HG03139 (cell line): ENCODE results near the gene WBP2.
"Not testable (repeated sequence)": the region's sequence is repeated elsewhere in the genome, so short reads cannot be mapped to it uniquely, and the experiment has no call there.

ENCODE experiments used
- ATAC-seq: cut with Tn5 transposase; IDR thresholded peaks from one replicate; pipeline ENCODE4 v1.9.1; 2021; ENCODE audit not compliant: unreplicated experiment

WBP2 gene

DNA sequence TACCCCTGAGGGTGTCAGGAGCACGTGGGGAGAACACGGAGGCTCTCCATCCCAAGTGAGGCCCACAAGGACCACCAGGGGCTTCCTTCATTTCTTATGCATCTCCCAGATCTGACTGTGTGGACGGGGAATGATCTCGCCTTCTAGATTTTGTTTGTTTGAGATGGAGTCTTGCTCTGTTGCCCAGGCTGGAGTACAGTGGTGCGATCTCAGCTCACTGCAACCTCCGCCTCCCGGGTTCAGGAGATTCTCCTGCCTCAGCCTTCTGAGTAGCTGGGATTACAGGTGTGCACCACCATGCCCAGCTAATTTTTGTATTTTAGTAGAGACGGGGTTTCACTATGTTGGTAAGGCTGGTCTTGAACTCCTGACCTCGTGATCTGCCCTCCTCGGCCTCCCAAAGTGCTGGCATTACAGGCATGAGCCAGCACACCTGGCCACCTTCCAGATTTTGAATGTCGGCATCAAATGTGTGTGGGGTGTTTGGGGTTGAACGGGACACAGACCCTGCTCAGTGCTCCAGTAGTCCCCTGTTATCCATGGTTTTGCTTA is 13.7 kb upstream of the WBP2 start:
- ATAC-seq = not testable (repeated sequence)

DNA sequence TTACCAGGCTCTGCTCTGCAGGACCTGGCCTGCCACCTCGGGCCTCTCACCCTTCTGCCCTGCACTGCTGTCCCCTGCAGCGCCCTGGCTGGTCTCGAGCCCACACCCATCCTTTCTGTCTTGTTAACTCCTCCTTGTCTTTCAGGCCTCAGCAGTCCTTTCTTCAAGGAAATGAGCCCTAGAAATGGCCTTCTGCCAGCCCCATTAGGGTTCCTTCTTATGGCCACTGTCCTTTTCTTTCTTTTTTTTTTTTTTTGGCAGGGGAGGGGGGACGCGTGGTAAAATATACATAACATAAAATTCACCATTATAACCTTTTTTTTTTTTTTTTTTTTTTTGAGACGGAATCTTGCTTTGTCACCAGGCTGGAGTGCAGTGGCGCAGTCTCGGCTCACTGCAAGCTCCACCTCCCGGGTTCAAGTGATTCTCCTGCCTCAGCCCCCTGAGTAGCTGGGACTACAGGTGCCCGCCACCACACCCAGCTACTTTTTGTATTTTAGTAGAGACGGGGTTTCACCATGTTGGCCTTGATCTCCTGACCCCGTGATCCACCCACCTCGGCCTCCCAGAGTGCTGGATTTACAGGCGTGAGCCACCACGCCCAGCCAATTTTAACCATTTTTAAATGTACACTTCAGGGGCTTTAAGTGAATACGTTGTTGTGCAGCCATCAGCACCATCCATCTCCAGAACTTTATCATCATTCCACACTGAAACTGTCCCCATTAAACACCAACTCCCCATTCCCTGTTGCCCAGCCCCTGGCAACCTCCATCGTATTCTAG is 10.5 kb upstream of the WBP2 start:
- not testable (repeated sequence) for ATAC-seq

DNA sequence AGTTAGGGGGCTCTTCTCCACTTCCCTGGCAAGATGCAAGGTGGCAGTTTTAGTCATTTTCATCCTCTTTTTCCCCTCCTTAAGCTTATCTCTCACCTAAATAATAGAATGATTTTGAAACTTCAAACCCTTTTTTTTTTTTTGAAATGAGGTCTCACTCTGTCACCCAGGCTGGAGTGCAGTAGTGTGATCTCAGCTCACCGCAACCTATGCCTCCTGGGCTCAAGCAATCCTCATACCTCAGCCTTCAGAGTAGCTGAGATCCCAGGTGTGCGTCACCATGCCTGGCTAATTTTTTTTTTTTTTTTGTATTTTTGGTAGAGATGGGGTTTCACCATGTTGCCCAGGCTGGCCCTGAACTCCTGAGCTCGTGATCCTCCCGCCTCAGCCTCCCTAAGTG is 9.8 kb upstream of the WBP2 start:
- ATAC-seq = not testable (repeated sequence)

DNA sequence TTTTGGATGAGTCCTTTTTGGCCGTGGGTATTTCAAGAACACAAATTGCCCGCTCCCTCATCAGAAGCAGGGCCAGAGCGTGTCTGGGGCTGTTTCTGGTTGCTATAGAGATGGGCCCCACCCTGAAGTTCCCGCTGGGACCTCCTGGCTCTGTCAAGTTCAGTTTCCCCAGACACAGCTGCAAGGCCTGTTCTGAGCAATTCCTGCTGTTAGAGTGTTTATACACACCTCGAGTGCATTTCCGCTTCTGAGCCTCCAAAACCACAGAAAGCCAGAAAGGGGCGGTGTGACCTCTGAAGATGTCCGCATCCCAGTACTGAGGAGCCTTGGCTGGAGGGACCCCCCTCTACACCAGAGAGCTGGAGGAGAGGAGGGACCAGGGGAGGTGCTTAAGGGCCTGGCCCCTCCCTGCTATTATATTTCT is 9.3 kb upstream of the WBP2 start:
- ATAC-seq = peak; percentile 80

DNA sequence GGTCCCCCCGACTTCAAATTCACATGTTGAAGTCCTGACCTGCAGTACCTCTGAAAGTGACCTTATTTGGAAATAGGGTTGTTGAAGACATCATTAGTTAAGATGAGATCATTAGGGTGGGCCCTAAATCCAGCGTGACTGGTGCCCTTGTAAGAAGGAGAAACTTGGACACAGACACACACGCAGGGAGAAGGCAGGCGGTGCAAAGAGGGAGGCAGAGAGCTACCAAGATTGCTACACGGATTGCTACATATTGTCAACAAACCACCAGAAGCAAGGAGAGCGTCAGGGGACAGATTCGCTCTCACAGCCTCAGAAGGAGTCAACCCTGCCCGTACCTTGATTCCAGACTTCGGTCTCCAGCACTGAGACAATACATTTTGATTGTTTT is 6.8 kb upstream of the WBP2 start:
- no peak for ATAC-seq

DNA sequence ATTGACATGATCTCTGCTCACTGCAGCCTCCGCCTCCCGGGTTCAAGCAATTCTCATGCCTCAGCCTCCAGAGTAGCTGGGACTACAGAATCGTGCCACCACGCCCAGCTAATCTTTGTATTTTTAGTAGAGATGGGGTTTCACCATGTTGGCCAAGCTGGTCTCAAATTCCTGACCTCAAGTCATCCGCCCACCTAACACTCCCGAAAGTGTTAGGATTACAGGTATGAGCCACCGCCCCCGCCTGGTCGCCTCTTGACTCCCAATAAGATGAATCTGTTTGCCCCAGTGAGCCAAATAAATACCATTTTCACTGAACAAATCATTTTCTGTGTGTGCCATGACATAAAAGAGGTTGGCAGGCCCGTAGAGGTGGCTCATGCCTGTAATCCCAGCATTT is 4.2 kb upstream of the WBP2 start:
- ATAC-seq = not testable (repeated sequence)

DNA sequence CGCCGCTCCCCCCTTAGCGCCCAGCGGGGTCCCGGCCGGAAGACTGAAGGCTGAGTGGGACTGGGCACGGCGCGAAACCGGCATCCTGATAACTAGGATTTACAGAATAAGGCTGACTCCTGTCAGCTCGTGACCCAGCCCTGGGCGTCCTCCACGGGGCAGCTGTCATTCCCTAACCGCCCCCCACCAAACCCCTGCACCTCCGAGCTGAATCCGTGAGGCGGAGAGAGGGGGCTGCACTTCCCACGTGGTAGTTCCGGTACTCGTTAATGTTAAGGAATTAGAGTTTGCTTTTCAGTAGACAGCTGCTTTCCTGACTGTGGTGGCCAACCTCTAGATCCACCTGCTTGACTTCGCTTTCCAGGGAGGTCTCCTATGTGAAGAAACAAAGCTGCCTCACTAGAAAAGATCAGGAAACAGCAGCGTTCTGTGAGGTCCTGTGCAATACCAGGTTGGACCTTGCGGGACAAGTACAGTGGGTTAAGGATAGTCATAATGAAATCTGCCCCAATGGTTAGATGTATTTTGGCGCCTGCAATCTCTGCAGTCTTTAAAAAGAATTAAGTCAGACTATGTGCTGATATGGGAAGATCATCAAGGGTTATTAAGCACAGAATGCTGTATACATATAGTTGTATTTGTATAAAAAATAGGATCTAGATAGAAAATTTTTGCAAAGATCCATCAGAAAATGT is 1.1 kb upstream of the WBP2 start:
- peak; percentile 30 for ATAC-seq

DNA sequence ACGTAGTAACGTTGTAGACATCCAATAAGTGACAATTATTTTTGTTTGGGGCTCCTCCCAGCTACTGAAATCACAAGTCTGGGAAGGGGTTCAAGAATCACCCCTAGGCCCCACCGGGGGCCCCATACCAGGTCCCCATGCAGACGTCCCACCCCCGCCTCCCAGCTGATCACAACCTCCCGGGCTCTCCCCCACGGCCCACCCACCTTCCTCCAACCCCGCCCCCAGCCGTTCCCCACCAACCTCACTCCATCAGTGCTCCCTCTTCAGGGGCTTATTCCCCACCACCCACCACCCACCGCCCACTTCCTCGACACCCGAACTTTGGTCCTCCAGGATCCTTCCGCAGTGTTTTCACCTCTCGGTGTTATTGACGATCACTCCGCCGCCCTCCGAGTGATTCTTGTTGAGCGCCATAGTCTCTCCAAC is 240 bp downstream of the WBP2 start:
- no peak for ATAC-seq

DNA sequence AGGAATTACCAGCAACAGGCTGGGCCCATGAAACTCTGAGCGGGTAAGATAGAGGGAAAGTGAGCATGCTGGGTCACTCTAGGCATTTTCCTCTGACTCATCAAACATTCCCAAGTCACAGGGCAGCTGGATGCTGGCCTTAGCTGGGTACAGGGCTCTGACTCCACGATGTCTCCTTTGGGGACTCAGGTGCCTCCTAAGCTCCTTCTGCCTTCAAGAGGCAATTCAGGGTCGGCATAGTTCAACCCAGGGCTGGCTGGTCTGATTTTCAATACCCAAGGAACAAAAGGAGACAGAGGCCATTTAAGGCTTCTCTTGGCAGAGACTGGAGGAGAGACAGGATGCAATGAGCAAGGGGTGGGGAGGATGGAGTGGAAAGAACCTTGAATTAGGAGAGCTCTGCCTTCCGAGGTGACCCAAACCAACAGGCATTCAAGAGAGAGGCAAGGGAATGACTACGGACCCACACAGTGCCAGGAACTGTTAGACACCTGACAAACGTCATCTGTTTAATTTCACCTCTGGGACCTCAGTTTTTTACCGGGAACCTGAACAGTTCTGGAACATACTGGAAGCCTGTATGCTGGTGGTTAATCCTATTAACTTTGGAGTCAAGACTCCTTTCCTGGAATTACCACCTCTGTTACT is 910 bp downstream of the WBP2 start:
- no peak for ATAC-seq

DNA sequence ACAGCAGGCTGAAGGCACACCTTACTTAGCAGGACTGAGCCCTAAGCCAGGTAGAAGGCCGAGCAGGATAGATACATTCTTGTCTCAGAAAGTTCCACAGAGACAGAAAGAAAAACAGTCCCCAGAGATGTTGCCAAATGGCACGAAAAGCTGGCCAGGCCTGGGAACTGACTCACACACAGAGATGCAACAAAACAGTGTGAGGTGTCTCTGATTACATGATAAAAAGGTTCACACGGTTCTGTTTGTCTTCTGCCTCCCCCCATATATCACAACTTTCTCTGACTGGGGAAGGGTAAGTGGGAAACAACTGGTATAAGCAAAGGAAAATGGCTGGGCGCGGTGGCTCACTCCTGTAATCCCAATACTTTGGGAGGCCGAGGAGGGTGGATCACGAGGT is 1.7 kb downstream of the WBP2 start:
- no peak for ATAC-seq

DNA sequence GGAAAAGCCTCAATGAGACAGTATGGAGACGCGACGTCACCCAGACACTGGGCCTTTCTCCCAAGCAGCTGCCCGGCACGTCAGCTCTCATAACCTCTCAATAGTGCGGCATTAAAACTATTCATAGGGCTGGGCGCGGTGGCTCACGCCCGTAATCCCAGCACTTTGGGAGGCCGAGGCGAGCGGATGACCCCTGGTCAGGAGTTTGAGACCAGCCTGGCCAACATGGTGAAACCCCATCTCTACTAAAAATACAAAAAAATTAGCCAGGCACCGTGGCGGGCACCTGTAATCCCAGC is 3.5 kb downstream of the WBP2 start:
- ATAC-seq = not testable (repeated sequence)

DNA sequence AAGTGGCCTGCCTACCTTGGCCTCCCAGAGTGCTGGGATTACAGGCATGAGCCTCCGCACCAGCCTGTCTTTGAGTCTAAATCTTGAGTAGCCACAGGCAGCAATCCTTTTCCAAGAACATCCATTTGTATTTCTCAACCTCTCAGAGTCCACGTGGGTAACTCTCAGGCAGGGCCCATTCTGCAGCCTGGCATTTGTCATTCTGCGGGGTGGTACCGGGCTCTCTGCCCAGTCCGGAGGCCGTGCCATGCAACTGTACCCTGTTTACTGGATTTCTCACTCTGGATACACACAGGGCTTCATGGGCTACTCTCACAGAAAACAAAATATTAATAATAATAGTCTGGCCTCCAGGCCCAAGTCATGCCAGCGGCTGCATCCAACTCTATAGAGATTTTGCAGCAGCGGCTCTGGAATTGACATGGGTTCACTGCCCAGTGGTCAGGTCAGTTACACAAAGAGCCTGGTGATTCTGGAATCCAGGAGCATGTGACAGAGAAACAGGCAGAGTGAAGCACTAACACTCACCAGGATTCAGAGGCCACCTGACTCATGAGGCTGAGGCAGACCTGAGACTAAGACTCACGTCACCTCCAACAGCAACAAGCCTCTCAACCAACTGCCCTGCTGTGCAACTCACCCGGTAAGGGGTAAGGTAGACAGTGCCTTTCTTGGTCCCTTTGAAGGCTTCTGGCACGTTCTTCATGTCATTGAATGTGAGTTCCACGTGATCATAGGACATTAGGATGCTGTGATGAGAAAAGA is 4.0 kb downstream of the WBP2 start:
- no peak for ATAC-seq

DNA sequence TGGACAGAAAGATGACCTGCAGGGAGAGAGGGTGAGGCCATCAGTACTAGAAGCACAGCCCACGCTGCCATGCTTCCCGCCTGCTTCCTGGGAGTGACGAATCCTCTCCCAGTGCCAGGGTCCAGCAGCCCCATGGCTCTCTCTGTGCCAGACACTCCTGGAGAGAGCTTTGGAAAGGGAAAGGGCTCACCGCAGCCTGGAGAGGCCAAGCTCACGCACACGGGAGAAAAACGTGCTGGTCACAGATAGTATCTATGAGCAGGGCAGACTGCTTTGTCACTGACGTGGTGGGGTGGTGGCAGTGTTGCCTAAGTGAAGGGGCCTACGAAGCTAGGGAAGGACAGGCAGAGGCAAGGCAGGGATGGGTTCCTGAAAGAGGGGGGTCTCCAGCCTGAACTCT is 5.4 kb downstream of the WBP2 start:
- no peak for ATAC-seq

DNA sequence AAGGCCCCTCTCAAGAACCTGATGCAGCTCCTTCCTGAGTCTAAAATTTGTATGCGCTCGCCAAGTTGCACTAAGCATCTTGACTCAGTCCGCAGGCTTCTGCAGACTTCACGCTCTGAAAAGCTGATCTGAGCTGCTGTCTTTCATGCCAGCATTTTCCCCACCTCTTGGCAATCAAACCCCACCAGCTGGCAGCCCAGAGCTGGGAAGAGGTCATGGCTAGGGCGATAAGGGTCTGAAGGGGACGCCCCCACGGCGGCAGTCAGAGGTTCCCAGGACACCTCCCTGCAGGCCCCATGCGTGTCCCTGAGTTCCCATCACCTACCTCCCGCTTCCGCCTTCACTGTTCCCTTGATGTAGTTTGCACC is 5.9 kb downstream of the WBP2 start:
- ATAC-seq = no peak

DNA sequence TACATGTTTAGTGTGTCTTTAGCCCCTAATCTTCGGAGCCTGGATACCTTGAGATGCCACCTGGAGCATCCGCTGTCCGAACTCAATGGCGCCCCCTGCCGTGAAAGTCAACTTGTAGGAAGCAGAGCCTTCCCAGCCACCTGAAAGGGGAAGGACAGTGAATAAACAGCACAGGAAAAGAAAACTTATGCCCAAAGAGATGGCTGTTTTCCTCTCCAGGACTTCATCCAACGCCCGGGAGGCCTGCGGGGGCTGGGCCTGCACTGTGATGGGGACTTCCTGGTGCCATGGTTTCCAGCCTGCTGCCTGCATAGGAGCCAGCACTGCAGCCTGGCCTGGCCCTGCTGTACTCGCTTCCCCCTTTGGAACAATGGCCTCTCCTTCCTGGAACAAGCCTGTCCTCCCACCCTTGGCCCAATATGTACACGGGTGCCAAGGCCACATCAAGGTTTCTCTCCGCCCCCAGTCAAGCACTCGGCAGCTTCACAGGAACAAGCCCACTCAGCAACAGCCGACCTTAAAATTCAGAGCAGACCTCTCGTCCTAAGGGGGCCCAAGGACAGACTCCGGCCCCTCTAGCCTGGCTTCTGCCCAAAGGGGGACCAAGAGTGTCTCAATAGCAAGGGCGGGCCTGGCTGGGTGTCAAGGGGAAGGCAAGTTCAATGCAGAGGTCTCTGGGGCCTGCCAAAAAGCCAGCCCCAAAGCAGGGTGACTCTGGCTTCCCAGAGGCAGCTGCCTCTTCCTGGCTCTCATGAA is 6.4 kb downstream of the WBP2 start:
- no peak for ATAC-seq

DNA sequence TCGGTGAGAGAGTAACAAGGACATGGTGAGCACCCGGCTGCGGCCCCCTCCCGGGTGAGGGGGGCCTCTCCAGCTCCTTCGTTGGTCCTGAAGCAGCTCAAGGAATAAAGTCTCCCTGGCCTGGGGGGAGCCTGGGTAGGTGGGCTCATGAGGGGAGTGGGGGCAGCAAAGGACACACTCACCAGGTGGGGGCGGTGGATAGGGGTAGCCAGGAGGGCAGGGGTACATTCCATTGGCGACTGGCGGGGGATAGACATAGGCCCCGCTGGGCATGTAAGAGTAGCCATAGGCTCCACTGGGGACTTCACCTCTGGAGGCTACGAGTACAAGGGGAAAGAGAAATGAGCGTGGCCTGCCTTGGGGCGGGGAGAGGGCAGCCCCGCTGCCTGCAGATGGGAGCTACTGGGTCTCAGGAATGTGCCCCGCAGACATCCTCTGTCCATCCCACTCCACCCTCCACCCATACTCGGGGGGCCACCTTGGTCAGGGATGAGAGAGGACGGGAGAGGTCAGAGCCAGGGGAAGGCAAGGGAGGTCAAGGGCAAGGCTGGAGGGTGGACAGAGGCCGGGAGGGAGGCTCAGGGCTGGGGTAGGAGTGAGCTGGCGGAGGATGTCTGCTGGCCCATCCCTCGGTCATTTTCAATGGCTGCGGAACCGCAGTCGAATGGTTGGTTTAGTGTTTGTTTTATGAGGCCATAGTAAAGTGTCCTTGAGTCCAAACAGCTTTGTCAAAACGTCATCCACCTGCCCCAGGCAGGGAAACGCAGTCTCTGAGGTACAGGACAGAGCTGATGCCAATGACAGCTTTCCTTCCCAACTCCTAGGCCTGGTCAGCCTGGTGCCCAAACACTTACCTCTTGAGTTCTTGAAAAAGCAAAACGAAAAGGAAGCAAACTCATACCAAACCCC is 7.3 kb downstream of the WBP2 start:
- ATAC-seq = no peak

DNA sequence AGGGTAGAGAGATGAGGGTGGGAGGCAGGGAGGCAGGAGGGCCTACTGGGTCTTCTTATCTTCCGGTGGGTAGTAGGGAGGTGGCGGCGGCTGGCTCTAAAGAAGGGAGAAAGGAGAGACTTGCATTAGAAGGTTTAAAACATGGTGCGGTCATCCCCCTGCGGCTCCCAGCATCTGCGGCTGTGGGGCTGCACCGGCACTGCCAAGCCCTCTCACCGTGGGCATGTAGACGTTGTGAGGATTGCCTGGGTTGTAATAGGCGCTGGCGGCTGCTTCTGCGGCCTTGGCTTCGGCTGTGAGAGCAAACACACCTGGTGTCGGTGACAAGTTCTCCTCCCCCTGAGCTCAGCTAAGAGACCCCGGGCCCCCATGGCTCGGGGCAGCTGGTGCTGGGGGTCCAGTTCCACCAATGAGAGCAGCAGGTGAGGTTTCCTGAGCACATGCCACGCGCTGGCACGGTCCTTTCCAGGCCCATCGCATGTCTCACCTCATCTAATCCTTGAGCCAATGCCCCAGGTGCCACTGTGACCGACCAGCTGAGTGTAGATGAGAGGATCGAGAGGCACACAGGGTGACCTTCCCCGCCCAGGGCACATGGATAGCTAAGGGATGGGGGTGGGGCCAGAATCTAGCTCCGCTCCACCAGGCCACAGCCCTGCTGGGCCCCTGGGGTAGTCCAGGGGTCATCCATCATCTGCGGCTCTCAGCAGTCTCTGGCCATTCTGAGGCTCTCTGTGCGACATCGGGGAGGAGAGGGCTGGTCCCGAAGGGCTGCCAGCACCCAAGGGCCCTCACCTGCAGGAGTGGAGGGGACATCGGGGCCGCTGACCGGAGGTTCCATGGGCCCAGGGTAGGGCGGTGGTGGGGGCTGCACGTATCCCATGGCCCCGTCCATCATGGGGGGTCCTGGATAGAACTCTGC is 8.2 kb downstream of the WBP2 start:
- ATAC-seq = no peak

DNA sequence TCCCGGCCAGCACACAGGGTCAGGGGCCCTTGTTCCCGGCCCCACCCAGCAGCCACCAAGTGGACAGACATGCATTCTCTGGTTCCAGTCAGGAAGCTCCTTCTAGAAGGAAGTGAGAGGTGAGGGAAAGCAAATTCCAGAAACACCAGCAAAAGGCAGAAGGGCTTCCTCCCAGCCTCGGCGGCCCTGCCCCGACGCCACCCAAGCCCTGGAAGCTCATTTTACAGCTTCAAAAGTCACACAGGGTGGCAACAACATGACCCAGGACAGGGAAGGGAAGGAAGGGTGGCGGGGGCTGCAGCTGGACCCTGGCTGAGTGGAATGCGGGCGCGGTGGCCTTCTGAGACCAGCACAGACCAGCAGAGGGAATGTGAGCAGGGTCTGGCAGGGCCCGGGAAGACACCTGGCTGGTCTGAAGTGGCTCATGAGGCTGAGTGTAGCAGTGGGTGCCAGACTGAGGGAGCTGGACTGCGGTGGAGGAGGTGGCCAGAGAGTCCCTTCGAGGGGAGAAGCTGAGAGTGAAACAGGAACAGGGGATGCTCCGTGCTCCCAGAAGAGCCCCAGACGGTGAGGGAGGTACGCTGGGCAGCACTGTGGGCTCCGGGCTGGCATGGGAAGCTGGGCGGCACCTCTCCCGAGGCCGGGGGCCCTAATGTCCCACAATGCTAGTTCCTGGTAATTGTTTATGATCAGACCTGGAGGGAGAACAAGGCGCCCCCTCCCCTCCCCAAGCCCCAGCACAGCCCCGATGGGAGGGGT is 9.0 kb downstream of the WBP2 start:
- ATAC-seq = no peak
